ENCODE data around the gene NFIA.
A peak's percentile ranks its signal among the peaks of the same experiment; 100 is the strongest.

The NFIA gene

DNA sequence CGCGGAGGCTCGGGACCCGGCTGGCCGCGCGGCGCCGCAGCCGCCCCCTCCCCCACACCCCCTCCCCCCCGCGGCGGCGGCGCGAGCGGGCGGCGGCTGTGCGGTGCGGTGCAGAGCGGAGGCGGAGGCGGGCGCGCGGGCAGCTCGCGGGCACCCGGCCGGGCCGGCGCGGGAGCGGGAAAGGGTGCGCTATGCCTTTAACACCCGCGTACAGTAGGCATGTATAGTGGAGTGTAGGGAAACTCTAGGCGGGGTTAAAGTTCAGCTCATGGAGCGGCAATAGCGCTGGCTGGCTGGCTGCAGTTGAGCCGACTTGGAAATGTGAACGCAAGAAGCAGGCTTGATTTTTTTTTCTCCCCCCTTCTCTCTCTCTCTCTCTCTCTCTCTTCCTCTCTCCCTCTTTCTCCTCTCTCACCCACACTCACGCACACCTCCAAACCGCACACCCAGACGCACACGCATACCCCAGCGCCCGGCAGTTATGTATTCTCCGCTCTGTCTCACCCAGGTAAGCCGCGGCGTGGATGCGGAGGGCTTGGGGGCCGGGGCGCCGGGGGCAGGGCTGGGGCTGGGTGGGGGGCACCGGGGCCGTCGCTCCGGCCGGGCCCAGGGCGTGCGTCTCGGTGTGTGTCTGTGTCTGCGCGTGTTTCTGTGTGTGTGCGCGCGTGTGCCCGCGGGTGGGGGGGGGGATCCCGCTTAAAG lies at the start of gene NFIA:
NFIA (plus strand) TSS at position 251 of the 702 bp plus-strand sequence.
- peak; percentile 49 for DNase-seq

DNA sequence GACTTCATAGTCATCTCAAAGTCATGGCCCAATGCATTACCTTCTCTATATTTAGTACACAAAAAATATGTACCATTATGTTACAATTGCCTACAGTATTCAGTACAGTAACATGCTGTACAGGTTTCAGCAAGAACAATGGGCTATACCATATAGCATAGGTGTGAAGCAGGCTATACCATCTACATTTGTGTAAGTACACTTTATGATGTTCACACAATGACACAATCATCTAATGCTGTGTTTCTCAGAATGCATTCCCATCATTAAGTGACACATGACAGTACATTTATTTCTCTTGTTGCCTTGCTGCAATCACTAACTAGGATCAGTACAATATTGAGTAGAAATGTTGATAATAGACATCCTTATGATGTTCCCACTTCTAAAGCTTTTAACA lies 46.5 kb upstream of the NFIA start:
- no peak for DNase-seq

DNA sequence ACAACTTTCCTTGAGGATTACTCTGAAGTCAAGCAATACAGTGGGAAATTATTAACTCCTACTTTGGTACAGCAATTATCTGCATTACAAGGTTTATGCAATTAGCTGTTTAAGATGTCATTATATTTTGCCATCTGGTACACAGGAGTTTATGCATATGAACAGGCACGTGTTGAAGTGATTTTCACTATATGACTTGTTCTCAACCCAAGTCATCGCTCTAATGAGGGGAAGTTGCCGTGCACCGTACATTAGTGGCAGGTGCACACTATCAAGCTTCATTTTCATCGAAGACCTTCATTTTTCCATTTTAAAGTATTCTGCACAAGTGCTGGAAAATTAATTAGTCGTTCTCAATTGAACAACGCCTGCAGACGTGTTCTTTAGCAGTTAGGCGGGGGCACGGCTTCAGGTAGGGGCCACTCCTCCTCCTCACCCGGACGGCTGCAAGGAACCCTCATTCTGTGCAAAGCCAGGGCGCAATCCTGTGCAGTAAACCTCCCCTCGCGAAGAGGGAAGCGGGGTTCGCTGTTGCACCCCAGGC lies 39.8 kb upstream of the NFIA start:
- DNase-seq: no peak

DNA sequence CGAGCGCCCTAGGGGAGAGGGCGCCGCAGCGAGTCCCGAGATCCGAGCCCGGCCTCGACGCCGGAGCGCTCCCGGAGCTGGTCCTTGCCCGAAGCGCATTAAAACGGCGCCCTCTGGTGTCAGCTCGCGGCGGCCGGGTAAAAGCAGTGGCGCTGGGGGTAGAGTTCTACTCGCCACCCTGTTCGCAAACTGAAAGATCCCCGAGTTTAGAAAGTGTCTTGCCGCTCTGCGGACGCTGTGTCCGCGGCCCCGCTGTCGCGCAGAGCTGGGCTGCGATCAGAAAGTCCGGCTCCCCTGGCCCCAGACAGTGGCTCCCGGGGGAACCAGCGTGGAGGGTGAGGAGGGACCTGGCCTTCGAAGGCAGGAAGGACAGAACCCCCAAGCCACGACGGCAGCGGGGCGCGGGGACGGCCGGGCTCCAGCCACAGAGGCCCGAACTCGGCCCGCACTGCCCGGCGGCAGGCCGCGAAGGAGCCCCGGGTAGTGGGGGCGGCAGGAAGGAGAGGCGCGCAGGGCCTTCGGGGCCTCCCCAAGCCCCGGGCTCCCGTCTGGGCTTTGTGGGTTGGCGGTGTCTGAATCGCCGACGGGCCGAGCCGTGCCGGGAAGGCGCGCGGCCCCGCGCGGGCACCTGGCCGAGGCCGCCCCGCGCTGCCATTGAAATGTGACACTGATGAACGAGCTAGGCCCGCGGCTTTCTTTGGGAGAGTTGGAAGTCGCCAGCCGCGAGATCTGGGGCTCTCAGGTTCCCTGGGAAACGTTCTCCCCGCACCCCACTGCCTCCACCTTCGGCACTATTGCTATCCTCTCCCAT lies 39.1 kb upstream of the NFIA start:
- DNase-seq: peak; percentile 81

DNA sequence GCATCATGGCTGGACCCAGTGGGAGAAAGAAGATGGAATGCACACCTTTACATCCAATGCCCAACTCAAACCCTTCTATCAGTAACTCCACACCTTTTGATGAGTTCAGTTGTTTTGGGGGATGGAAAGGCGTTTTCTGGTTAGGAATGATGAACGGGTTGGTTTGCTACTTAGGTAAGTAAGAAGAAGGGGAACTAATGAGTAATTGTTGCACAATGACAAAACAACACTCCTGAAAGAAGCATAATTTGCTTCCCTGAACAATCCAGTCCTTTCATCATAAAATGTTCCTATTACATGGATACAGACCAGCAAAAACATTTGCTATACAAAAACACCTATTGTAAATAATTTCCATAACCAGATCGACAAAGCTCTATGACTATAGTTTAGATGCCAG lies 35.9 kb upstream of the NFIA start:
- DNase-seq: no peak

DNA sequence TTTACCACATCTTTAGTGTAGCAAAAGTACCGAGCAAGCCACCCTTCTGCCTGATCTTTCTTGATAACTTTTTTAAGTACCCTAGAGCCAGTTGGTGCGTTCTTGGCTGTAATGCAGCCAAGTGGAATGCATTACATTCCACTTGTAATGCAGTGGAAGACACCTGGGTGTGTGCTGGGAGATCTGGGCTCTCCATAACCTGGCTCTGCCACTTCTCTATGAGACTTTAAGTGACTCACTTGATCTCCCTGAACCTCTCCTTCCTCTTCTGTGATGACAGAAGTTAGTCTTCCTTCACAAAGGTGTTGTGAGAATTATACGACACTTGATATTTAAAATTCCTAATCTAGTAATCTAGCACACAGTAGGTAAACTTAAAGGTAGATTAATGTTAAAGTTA lies 35.3 kb upstream of the NFIA start:
- no peak for DNase-seq

DNA sequence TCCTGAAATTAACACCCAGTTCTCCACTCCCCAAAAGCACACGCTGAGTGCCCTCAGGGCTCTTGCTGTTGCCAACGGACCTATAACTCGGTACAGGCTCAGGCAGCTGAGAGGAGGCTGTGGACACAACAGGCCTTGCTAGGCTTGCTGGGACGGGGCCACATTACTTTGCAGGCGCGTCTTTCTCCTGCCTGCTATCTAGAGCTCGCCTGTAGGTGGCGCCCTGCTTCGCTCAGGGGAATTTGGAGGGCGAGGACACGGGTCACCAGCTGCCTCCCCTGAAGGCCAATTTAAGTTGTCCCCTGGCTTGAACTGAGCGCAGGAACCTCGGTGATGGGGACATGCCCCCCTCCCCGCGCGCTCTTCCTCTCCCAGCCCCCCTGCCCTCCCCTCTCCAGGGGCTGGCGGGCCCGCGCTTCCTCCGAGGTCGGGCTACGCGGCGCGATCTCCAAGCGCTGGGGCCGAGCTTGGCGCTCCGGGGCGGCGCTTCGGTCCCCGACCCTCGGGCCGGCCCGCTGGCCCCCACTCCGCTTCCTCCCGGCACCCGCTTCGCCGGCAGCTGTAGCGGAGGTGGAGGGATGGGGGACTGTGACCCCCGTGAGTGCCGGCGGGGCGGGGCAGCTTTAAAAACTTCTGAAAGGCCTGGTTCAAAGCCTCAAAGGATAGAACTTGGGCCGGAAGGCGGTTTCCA lies 32.4 kb upstream of the NFIA start:
- peak; percentile 80 for DNase-seq

DNA sequence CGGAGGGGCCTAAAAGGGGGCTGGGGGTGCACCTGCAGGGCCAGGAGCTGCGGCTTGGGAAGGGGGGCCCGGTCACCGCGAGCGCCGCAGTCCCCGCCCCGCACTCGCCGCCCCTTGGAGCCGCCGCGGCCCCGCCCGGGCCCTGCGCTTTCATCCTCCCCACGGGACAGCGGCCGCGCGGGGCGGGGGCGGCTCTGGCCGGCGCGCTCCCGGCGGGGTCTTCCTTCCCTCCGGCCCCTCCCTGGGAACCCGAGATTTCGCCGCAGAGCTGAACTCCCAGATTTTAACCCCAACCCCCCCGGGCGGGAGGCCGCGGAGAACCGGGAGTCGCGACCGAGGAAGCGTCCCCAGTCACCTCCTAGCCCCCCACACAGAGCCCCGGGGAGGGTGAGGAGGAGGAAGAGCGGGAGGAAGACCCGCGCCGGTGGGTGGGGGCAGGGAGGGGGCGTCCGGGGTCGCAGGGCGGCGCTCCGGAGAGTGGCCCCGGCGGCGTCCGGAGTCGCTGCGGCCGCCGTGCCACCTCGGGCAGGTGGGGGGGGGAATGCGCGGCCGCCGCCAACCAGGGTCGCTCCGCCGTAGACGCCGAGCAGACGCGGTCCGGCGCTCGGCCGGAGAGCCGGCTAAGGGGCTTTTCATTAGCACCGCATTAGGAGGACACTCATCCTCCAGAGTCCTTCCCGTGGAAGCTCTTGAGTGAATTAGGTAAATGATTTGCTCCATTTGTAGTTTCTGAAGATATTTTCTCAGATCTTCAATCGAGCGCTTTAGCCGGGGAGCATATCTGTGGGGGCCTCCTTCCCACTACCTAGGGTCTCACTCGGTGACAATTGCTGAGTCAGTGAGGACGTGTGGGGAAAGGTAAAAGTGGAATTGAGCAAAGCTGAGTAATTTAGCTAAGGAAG lies 31.6 kb upstream of the NFIA start:
- no peak for DNase-seq

DNA sequence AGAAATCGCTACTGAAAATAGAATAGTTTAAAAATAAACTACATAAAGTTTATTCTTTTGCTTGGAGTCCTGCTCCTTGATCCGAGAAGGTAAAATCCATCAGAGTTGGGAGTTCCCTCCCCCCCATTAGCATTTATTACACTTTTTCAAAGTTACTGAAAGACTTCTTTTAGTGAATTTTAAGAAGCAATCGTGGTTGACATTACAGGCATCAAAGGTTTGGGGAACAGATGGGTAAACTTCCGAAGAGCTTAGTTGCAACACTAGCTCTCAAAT lies 31.0 kb upstream of the NFIA start:
- no peak for DNase-seq

DNA sequence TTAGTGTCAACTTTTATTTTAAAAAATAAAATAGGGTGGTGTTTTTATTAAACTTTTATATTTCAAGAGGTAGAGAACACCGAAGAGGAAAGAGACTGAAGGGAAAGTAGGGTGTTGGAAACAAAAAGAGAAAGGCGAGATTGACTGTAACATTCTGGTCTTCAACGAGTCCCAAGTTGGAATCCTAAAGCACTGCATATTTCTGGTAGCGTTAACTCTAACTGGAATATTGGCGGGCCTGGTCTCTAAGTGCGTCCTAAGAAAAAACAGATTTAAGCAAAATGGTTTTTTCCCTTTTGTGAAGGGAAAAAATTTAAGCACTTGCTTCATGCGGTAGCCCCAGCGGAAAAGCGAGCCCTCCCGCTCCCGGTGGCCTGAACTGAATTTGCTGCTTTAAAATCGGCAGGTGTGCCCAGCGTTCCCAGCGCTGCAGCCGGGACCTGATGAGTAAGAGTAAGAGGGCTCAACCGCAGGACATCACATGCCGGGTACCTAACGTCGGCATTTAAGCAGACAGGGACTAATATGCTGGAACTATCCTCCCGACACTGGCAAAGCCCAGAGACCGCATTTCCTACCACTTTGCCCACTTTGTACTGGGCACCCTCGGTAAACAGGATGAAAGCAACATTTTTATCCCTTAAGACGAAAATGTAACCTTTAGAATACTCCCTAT lies 30.5 kb upstream of the NFIA start:
- no peak for DNase-seq

DNA sequence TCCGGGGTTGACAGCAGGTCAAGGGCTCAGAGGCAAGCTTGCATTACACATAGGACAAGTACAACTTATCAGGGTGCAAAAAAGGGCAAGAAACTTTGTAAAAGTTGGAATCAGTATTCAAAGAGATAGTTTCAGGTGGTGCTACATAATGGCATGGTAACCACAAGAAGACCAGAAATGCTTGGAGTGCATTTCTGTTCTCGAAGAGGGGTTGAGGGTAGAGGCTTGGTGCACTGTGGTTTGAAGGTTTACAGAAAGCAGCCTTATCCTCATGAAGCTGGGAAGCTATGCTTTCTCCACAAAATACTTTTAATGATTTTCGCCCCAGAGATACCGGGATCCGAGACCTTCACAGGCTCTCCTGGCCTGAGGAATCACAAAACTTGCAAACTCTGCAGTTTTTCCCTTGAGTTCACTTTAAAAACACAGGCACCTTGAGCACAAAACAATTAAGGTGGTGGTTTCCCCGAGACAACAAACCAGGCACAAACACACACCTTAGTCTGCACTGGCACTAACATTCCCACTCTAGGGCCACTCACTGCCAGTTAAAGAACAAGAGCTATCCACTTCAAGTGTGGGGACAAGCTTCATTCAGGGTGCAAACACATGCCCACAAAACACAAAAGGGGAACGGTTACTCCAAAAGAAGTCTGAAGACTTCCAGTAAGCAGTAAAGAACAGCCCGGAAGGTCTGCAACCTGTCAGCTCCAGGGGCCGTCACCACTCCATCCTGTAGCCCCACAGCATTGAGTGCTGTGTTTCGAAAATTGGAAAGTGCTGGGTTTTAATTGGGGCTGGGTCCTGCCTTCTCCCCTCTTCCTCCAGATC lies 29.8 kb upstream of the NFIA start:
- DNase-seq: no peak

DNA sequence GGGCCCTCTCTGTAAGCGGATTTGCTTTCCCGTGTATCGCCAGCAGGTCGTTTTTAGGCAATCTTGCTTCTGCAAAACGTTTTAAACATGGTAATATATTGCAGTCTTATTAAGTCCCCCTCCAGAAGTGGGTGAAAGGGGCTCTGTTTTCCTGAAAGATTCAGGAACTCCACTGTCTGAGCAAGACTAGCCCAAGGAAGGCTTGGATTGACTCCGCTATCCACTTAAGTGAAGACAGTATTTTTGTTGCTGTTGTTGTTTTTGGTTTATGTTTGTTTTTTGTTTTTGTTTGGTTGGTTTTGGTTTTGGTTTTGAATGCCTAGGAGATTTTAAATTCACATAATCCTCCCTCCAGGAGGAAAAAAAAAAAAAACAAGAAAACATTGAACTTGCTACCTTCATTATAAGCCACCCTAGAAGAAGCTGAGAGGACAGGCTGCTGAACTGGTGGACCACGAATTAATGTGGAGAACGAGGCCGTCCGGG lies 29.1 kb upstream of the NFIA start:
- no peak for DNase-seq

DNA sequence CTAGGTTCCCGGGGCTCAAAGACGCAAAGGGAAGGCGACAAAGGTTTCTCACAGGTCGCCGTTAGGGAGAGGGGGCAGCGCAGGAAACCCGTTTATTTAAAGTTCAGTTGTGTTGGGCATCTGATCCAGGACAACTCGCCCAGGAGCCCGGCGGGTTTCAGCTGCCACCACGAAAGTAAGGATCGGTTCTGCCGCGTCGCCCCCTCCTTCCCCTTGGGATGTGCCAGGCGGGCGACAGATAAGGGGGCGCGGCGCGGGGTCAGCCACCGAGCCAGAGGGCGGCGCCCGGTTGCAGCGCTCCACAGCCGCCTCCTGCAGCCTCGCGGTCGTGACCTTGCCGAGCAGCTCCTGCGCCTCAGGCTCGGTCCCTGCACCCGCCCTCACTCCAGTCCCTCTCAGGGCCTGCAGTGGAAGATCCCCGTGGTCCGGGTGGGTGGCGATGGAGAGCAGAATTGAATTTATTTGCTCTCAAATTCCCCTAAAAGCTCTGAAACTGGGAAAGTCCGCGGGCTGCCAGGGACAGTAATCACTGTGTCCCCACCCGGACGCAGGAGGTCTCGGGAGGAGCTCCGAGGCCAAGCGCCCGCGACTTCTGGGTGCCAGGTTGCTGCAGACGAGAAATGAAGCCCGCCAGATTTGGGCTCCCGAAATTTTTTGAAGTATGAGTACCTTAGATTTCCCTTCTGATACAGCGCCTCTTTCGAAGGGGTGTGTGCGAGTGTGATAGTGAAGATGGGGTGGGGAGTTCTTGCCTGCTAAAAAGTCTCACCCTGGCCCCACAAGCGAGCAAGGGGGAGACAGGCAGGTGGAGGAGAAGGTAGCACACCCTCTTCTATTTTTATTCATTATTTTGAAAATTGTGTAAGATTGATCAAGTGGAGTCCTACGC lies 28.4 kb upstream of the NFIA start:
- DNase-seq: no peak

DNA sequence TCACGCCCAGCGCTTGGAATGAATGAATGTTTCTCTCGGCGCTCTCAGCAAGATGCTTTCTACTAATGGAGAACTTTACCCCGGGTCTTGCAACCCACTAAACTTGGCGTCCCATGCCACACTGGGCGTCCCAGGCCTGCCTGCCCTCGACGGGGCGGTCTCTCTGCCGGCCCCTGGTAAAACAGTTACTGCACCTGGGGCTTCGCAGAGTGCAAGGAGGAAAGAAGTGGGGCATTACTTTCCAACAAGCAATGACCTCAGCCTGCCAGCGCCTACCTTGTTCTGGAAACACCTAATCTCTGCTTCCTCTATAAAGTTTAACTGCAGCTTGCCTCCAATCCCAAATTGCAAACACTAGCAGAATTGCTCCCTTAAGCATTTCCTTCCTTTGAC lies 27.8 kb upstream of the NFIA start:
- no peak for DNase-seq

DNA sequence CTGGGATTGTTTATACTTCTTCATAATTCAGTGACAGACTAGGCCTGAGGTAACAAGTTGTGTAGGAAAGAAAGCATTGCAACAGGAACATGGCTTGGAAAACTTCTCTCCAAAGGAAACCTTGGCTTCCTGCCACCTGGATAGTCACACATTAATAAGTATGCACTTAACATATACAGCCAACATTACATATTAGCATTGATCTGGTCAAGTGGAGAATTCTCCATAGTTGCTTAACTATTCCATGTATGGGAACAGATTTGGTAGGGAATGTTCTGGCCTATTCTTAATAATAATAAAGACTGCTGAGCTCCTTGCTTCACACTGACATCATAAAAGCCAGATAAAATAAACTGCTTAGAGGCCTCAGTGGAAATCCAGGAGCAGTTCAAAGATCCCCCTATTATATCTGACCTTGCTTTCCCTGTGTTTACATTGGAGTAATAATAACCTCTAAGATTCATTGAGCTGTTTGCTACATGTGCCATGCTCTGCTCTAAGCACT lies 27.2 kb upstream of the NFIA start:
- no peak for DNase-seq

DNA sequence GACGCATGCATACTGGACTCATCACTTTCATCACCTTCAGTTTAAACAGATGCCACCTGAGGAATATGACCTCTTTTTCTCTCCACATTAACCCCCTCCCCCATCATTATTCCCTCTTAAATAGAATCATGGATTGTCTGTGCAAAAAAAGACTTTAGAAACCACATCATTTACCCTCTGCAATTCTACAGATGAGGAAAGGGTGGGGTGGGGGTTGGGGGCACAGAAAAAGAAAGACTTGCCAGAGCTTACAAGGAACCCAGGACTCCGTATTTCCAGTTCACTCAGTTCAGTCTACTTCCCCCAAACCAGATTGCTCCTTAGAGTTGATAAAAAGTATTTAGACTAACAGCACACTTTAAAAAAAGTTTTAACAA lies 26.2 kb upstream of the NFIA start:
- DNase-seq: no peak

DNA sequence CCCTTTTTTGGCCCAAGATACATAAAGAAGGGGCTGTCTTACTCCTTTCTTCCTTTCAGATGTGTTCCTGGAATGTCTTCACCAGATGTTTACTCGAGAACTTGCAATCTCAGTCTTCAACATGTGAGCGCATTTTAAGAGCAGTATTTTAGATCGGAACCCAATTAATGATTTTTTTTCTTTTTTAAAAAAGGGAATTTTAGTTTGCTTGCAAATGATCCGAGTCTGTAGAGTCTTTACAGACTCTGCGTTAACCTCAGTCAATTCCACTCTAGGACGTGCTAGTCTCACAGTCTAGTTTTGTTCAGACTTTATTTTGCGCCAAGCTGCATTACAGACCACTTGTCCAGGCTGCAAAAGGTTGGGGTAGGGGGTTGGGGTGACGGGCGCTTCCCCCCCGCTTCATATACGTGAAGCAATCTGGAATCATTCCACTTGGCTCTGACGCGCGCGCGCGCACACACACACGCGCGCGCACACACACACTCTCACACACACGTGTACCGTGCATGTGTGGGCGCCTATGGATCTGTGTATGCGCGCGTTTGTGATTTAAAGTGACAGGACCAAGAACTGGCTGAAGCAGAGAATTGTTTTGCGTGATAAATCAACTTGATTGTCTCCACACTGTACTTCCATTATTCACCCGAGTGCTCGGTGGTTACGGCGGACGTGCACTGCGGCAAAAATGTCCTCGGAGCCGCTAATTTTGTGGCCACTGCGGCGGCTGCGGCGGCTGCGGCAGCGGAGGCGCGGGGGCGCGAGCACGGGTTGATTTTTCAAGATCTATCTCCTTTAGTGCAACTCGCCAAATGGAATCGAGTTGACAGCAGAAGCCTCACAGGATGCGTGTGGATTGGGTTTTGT lies 25.6 kb upstream of the NFIA start:
- DNase-seq: peak; percentile 37

DNA sequence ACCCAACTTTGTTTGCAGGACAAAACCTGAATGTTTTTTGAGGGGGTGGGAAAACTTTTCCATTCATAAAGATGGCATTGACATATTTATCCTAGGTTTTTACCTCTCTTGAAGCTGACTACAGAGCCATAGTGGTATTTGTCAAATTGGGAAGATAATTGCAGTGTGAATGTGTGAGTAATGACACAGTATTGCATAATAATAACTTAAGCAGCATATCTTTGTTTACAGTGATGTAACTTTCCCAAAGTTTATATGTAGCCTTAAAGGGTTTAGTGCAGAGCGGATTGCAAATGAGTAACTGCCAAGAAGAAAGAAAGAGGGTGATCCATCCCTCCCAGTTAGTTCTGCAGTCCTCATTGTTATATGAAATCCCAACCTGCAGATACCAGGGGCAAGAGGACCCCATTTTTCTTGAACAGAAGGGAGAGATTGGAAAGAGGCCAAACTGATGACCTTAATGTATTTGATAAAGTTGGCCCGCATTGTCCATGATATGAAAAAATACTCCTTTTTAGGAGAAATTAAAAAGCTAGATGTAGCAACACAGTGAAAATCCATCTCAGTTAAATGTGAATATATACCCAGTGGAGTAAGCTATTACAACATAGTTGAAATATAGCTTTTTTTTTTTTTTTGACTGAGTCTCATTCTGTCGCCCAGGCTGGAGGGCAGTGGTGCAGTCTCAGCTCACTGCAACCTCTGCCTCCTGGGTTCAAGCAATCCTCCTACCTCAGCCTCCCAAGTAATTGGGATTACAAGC lies 23.7 kb upstream of the NFIA start:
- DNase-seq: peak; percentile 79

Measured in inflammatory macrophage treated with lipopolysaccharide for 4 hours (primary cell).